ENCODE data around the gene FAM98C.
"Not testable (repeated sequence)": the region's sequence is repeated elsewhere in the genome, so short reads cannot be mapped to it uniquely, and the experiment has no call there.

FAM98C gene

GRCh38 chr19:38420935-38421334 lies 18.0 kb downstream of the FAM98C start:
- no peak overlapping the region for H3K4me3 ChIP-seq (ENCODE audit: low read depth, low read length)
- TF ChIP-seq CTCF (IDR thresholded peaks at IDR 0.05; ENCODE audit: low read depth, low read length), result no peak

GRCh38 chr19:38421856-38422255 lies 19.0 kb downstream of the FAM98C start:
- no peak for TF ChIP-seq CTCF (IDR thresholded peaks at IDR 0.05; ENCODE audit: low read depth, low read length)
- no peak overlapping the region for H3K4me3 ChIP-seq (ENCODE audit: low read depth, low read length)

GRCh38 chr19:38422438-38422837 lies 19.5 kb downstream of the FAM98C start:
- no peak for TF ChIP-seq CTCF (IDR thresholded peaks at IDR 0.05; ENCODE audit: low read depth, low read length)
- H3K4me3 ChIP-seq (ENCODE audit: low read depth, low read length), result no peak overlapping the region

GRCh38 chr19:38424272-38424671 lies 21.4 kb downstream of the FAM98C start:
- no peak for TF ChIP-seq CTCF (IDR thresholded peaks at IDR 0.05; ENCODE audit: low read depth, low read length)
- H3K4me3 ChIP-seq (ENCODE audit: low read depth, low read length), result no peak overlapping the region

- no peak overlapping the region for H3K4me3 ChIP-seq (ENCODE audit: low read depth, low read length)
- no peak for TF ChIP-seq CTCF (IDR thresholded peaks at IDR 0.05; ENCODE audit: low read depth, low read length)
Measured at GRCh38 chr19:38425222-38425809, 22.4 kb downstream of the FAM98C start.

GRCh38 chr19:38425810-38426466 lies 23.0 kb downstream of the FAM98C start, which contains the start of gene RASGRP4:
RASGRP4 (minus strand) TSS chr19:38426219; CDS start chr19:38426091, 128 bp downstream.
- no peak within 1 kb of the TSS for H3K4me3 ChIP-seq (ENCODE audit: low read depth, low read length)
- TF ChIP-seq CTCF (IDR thresholded peaks at IDR 0.05; ENCODE audit: low read depth, low read length), result no peak

- H3K4me3 ChIP-seq (ENCODE audit: low read depth, low read length), result not testable (repeated sequence)
Measured at GRCh38 chr19:38427035-38427677, 24.3 kb downstream of the FAM98C start.
